Ovary (tissue), 10 donors: ENCODE measurements around the gene PRIMA1. TPM values are rescaled to one million over a fixed set of nuclear protein-coding genes. Genes with fewer than 3 reads are reported as not detected.
A peak's percentile ranks its signal among the peaks of the same experiment; 100 is the strongest.

Source experiments
- DNase-seq, 5 donors: peaks; one replicate each; pipeline ENCODE4 v3.0.0-alpha.2; 2019 to 2020
- H3K27ac ChIP-seq, 2 donors: fragments of 200-600 bp; one replicate each; pipeline versions ENCODE4 v1.5.1 to v1.8.0; 2019 to 2022
- H3K27me3 ChIP-seq: fragments of 200-600 bp; one replicate; pipeline ENCODE4 v1.8.0; 2022
- H3K36me3 ChIP-seq: fragments of 200-600 bp; sonication (generic); one replicate; pipeline ENCODE4 v1.5.1; 2019
- H3K4me1 ChIP-seq: one replicate; pipeline ENCODE4 v1.8.1; 2013; ENCODE audit warnings: mild to moderate bottlenecking, moderate library complexity; ENCODE audit not compliant: insufficient read depth
- H3K4me3 ChIP-seq: fragments of 200-600 bp; sonication (generic); one replicate; pipeline ENCODE4 v1.5.1; 2017
- H3K9me3 ChIP-seq, 2 donors: fragments of 200-600 bp in 1 of 2; sonication (generic) in 1 of 2; one replicate each; pipeline versions ENCODE4 v1.5.1 to v1.8.1; 2013 to 2019; ENCODE audit warnings: mild to moderate bottlenecking in 1 of 2, moderate library complexity in 1 of 2
- CTCF ChIP-seq, 3 donors: fragments of 450-650 bp in 2 of 3; fragments of 200-600 bp in 1 of 3; IDR thresholded peaks; one replicate each; pipeline versions ENCODE4 v1.5.1 to v1.8.0; 2016 to 2022; ENCODE audit warnings: antibody characterized with exemption in 3 of 3, mild to moderate bottlenecking in 1 of 3
- EP300 ChIP-seq: sonication (generic); formaldehyde crosslinking; IDR thresholded peaks from one replicate; pipeline ENCODE4 v1.6.1; 2017; ENCODE audit warnings: antibody characterized with exemption
- POLR2A ChIP-seq: fragments of 450-650 bp; IDR thresholded peaks from one replicate; pipeline ENCODE4 v1.6.1; 2017; ENCODE audit warnings: antibody characterized with exemption, mild to moderate bottlenecking, moderate library complexity
- WGBS, 3 donors: extraction: QIAGEN DNeasy Blood & Tissue Kit in 1 of 3; methylation state at CpG; one replicate each; pipeline versions ENCODE4 v1.1.5 to v1.1.7; 2013 to 2017; 5-methylcytosine and 5-hydroxymethylcytosine counted together
- intact Hi-C, 4 donors: fragments of 100-400 bp; cut with DNase I; formaldehyde crosslinking; loops; one replicate each; pipeline versions ENCODE4 v1.11.0 to v1.15.1; 2022 to 2023
- long read RNA-seq, 3 donors: library from polyadenylated mRNA in 2 of 3; unstranded in 2 of 3; transcript quantifications; one replicate each; pipeline ENCODE4 v2.0.0 and lab custom pipeline, GENCODE V29; 2021 to 2026
- polyA plus RNA-seq, 2 donors: library from polyadenylated mRNA; stranded (reverse); fragments of 200-250 nt in 1 of 2; fragments of 350-450 nt in 1 of 2; fragmentation: Illumina TruSeq in 1 of 2; extraction: RNeasy Lipid Tissue Mini Kit (QIAGEN cat#74804) in 1 of 2; gene quantifications; one replicate each; pipeline ENCODE4 v1.2.3, GENCODE V29; 2013 to 2014
- total RNA-seq, 7 donors: library from RNA; depleted of rRNA in 2 of 7; stranded (reverse); fragments of >200 nt in 2 of 7; fragmentation: NEBNext Ultra II Directional in 3 of 7; extraction: Animal tissue kit (Norgen Biotek cat#: 25700) in 3 of 7; gene quantifications; one replicate each; pipeline versions ENCODE4 v1.1.0 to v1.2.4, GENCODE V29; 2016 to 2023
- donor health status: DM: no; HTN: no; CAD: no; lungs with moderate emphysema.
- donor health status: DM: no; HTN: no; CAD: no.
- donor health status: Bipolar disorder and iron deficiency.
- donor health status: DM: yes; HTN: yes; CAD: no.
- donor health status: DM: no; HTN: no; CAD: no.
- donor health status: DM: yes; HTN: yes; CAD: no.

The PRIMA1 gene
- total RNA-seq (1 to 10 TPM; 2.3 to 7.9 (median 4.2) TPM), polyA plus RNA-seq (10 to 100 TPM in 1 of 2 donors, 1 to 10 TPM in 1; 2.4 to 11.5 TPM)
- long read RNA-seq, donor 1, partial matches to known transcripts: 0 of 1 reads
- long read RNA-seq, donor 1, other reads (novel, unspliced or antisense): 1 of 1 reads
- long read RNA-seq, donor 2: 0 reads
- long read RNA-seq, donor 3, partial matches to known transcripts: 0 of 6 reads
- long read RNA-seq, donor 3, other reads (novel, unspliced or antisense): 6 of 6 reads

- no peak for DNase-seq
- H3K27ac ChIP-seq: peak within 1 kb of the TSS; percentile 71 to 83
- WGBS, 3 donors: 1 to 4% (median 3%) methylated on average over 17 to 24 of the region's 24 CpGs
- no peaks in the 10 kb centered on the region for H3K9me3 ChIP-seq
- no peak for TF ChIP-seq POLR2A
- no peaks in the 10 kb centered on the region for H3K27me3 ChIP-seq
- H3K4me3 ChIP-seq: peak within 1 kb of the TSS; percentile 63
- no peaks in the 10 kb centered on the region for H3K4me1 ChIP-seq
- no peaks in the 10 kb centered on the region for H3K36me3 ChIP-seq
- intact Hi-C loops: loop anchor here in 2 of 4 donors (5.0 to 10.0 kb wide), 2 partner anchors 131 to 133 kb away; no protein-coding TSS in a partner anchor
Observed at GRCh38 chr14:93788293-93788542, at the start of gene PRIMA1. TSS of gene PRIMA1 (minus strand) at chr14:93788485. CDS start at chr14:93787718, 767 bp downstream.

- no peak for DNase-seq
- 58 to 70% (median 60%) methylated on average over 9 of the region's 9 CpGs for WGBS, 3 donors
- Histone ChIP-seq H3K27ac (no peak overlapping the region), H3K4me3 (no peak overlapping the region), H3K36me3 (no peaks in the 10 kb centered on the region), H3K9me3 (peaks cover 0 to 3% of the 10 kb centered on the region in 2 donors), H3K4me1 (no peaks in the 10 kb centered on the region), H3K27me3 (no peaks in the 10 kb centered on the region)
- intact Hi-C loops: no loop called here
- TF ChIP-seq EP300 (no peak), POLR2A (no peak), CTCF (IDR thresholded peaks at IDR 0.05) (no peak)
Observed at GRCh38 chr14:93834699-93835371, 46.5 kb upstream of the PRIMA1 start.

GRCh38 chr14:93832665-93833064, 44.4 kb upstream of the PRIMA1 start:
- no peak for DNase-seq
- intact Hi-C loops: no loop called here
- TF ChIP-seq EP300: no peak
- TF ChIP-seq POLR2A: no peak
- no peak for TF ChIP-seq CTCF (IDR thresholded peaks at IDR 0.05)
- H3K9me3 ChIP-seq: peaks cover 0 to 3% of the 10 kb centered on the region in 2 donors
- H3K27me3 ChIP-seq: no peaks in the 10 kb centered on the region
- no peaks in the 10 kb centered on the region for H3K36me3 ChIP-seq
- no peak overlapping the region for H3K4me3 ChIP-seq
- no peak overlapping the region for H3K27ac ChIP-seq
- no peaks in the 10 kb centered on the region for H3K4me1 ChIP-seq
- 13 to 24% (median 19%) methylated on average over 3 of the region's 3 CpGs for WGBS, 3 donors

GRCh38 chr14:93832081-93832480, 43.8 kb upstream of the PRIMA1 start:
- Histone ChIP-seq H3K27ac (no peak overlapping the region), H3K4me3 (no peak overlapping the region), H3K36me3 (no peaks in the 10 kb centered on the region), H3K9me3 (peaks cover 0 to 2% of the 10 kb centered on the region in 2 donors), H3K4me1 (no peaks in the 10 kb centered on the region), H3K27me3 (no peaks in the 10 kb centered on the region)
- WGBS, 3 donors: 67 to 73% (median 72%) methylated on average over 3 of the region's 3 CpGs
- DNase-seq: no peak
- no peak for TF ChIP-seq CTCF (IDR thresholded peaks at IDR 0.05)
- no peak for TF ChIP-seq POLR2A
- TF ChIP-seq EP300: no peak
- intact Hi-C loops: no loop called here
